Measurements from ENCODE around the gene FMNL2. TPM values are rescaled to one million over a fixed set of nuclear protein-coding genes. Genes with fewer than 3 reads are reported as not detected.

FMNL2 gene
- total and polyA plus RNA-seq, 2 of the 4 experiments (the other 2 are of a cell fraction), result 10.9 to 11.4 TPM

DNA sequence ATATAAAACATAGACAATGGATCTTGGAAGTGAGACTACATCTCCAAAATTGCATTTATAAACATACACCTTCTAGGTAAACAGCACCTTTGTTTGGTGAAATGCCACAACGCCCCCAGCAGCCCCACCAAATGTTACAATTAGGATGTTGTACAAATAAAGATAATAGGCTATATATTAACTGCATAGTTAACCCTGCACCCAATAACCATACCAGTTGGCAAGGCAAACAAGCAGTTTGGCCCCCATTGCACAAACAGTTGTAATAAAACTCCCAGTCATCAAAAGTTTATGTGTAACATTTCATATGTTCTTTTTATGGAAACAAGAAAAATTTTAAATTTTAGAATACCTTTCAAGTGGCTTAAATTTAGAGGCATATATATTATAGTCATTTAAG lies 315.0 kb downstream of the FMNL2 start:
- Histone ChIP-seq H3K27me3 (ENCODE audit: control insufficient read depth, insufficient read depth, low read length) (no peaks in the 10 kb centered on the region), H3K27ac (ENCODE audit: insufficient read depth, low read length) (no peak overlapping the region), H2BK15ac (ENCODE audit: low read depth, low read length) (no peak overlapping the region), H4K91ac (ENCODE audit: insufficient read depth, low read depth, low read length) (no peak overlapping the region), H3K56ac (ENCODE audit: extremely low read depth, insufficient read depth, low read length) (no peak overlapping the region), H2BK120ac (ENCODE audit: low read depth, low read length) (no peak overlapping the region), H2AK9ac (replicated peaks; ENCODE audit: low read depth, low read length, poor library complexity) (no peak overlapping the region), H2BK20ac (ENCODE audit: low read depth, low read length) (no peak overlapping the region), H3K9me3 (ENCODE audit: control insufficient read depth, insufficient read depth, low read length) (no peaks in the 10 kb centered on the region), H3K4me2 (ENCODE audit: low read depth, low read length) (no peak overlapping the region), H3K23ac (ENCODE audit: low read depth, low read length) (no peak overlapping the region), H3K4me1 (ENCODE audit: control insufficient read depth, insufficient read depth, low read length) (peaks cover 3% of the 10 kb centered on the region; the same call in 1 of the 2 replicates), H3K18ac (ENCODE audit: low read depth, low read length) (no peak overlapping the region), H2AFZ (replicated peaks; ENCODE audit: low read length, poor library complexity) (no peak overlapping the region), H3K14ac (replicated peaks; ENCODE audit: low read depth, low read length) (no peak overlapping the region), H3K9me1 (ENCODE audit: insufficient read depth, low read length) (peaks cover 8% of the 10 kb centered on the region; the same call in 1 of the 2 replicates), H2AK5ac (ENCODE audit: low read depth, low read length) (no peak overlapping the region), H3K9ac (ENCODE audit: low read depth, low read length) (no peak overlapping the region), H3K4ac (ENCODE audit: low read depth, low read length) (no peak overlapping the region), H3K79me1 (ENCODE audit: low read depth in 1 of 2, low read length in 2 of 2) (peaks cover 0 to 4% of the 10 kb centered on the region in 2 experiments; a peak in 2 of 4 replicates), H3K4me3 (ENCODE audit: insufficient read depth, low read depth, low read length) (no peak overlapping the region), H4K20me1 (ENCODE audit: insufficient read depth, low read length) (no peaks in the 10 kb centered on the region), H3K36me3 (ENCODE audit: control insufficient read depth, insufficient read depth, low read length) (peaks cover 2% of the 10 kb centered on the region; the same call in 1 of the 2 replicates), H4K5ac (ENCODE audit: low read depth, low read length) (no peak overlapping the region), H2BK5ac (ENCODE audit: low read depth, low read length, poor library complexity, severe bottlenecking) (no peak overlapping the region), H4K8ac (ENCODE audit: low read depth in 2 of 2, low read length in 2 of 2) (no peak overlapping the region)
- in situ Hi-C loops (cut with MboI; ENCODE audit: low sequenced_read_pairs), result loop anchor here (25.0 kb wide), 1 partner anchor 1188 kb away; no protein-coding TSS in a partner anchor
- intact Hi-C loops (cut with micrococcal nuclease), result loop anchor here (5.0 kb wide), 1 partner anchor 37 kb away; no protein-coding TSS in a partner anchor
- no peak for DNase-seq
- no CpG with 5 or more reads among the region's 1 CpG for WGBS, 2 experiments (ENCODE audit: extremely low coverage in 2 of 2, insufficient read length in 1 of 2)
- ChIA-PET CTCF (no interaction called here), POLR2A (ENCODE audit: unreplicated experiment) (no interaction called here)
- no peak for ATAC-seq (ENCODE audit: low read depth)
- dilution Hi-C loops (cut with HindIII; ENCODE audit: low sequenced_read_pairs, unreplicated experiment), result loop anchor here (25.0 kb wide), 1 partner anchor 463 kb away; the partner anchor contains the start of gene STAM2
- TF ChIP-seq NFE2L2 (IDR thresholded peaks at IDR 0.05; ENCODE audit: low read depth, low read length) (no peak), CHD1 (IDR thresholded peaks at IDR 0.05; ENCODE audit: low read depth, low read length) (no peak), MXI1 (IDR thresholded peaks at IDR 0.05; ENCODE audit: borderline replicate concordance, low read depth, low read length) (no peak), FOS (IDR thresholded peaks at IDR 0.05; ENCODE audit: low read depth, low read length) (no peak), MAZ (IDR thresholded peaks at IDR 0.05; ENCODE audit: borderline replicate concordance, low read depth, low read length) (no peak), POLR2A (IDR thresholded peaks at IDR 0.05; ENCODE audit: low read depth, low read length) (no peak), RAD21 (IDR thresholded peaks at IDR 0.05; ENCODE audit: low read length) (no peak), BHLHE40 (IDR thresholded peaks at IDR 0.05; ENCODE audit: low read depth, low read length) (no peak), RCOR1 (IDR thresholded peaks at IDR 0.05; ENCODE audit: insufficient replicate concordance, low read length) (no peak), MAFK (IDR thresholded peaks at IDR 0.05; ENCODE audit: low read depth, low read length) (no peak), CEBPB (IDR thresholded peaks at IDR 0.05; ENCODE audit: low read depth, low read length) (no peak), SMC3 (IDR thresholded peaks at IDR 0.05; ENCODE audit: low read depth, low read length) (no peak)
- TF ChIP-seq, protein P1, sequence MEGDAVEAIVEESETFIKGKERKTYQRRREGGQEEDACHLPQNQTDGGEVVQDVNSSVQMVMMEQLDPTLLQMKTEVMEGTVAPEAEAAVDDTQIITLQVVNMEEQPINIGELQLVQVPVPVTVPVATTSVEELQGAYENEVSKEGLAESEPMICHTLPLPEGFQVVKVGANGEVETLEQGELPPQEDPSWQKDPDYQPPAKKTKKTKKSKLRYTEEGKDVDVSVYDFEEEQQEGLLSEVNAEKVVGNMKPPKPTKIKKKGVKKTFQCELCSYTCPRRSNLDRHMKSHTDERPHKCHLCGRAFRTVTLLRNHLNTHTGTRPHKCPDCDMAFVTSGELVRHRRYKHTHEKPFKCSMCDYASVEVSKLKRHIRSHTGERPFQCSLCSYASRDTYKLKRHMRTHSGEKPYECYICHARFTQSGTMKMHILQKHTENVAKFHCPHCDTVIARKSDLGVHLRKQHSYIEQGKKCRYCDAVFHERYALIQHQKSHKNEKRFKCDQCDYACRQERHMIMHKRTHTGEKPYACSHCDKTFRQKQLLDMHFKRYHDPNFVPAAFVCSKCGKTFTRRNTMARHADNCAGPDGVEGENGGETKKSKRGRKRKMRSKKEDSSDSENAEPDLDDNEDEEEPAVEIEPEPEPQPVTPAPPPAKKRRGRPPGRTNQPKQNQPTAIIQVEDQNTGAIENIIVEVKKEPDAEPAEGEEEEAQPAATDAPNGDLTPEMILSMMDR (conservative IDR thresholded peaks at IDR 0.05; ENCODE audit: low read depth, low read length), result no peak
- TF ChIP-seq, protein P2, sequence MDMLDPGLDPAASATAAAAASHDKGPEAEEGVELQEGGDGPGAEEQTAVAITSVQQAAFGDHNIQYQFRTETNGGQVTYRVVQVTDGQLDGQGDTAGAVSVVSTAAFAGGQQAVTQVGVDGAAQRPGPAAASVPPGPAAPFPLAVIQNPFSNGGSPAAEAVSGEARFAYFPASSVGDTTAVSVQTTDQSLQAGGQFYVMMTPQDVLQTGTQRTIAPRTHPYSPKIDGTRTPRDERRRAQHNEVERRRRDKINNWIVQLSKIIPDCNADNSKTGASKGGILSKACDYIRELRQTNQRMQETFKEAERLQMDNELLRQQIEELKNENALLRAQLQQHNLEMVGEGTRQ (IDR thresholded peaks at IDR 0.05; ENCODE audit: low read depth, low read length), result no peak
- no TSS peak for BruUV-seq (replicated peaks)

All from IMR-90 (cell line).